NB4 (cell line): ENCODE measurements around the gene FAM210B.
"Not testable (repeated sequence)": the region's sequence is repeated elsewhere in the genome, so short reads cannot be mapped to it uniquely, and the experiment has no call there.

Source experiments
- CTCF ChIP-seq: IDR thresholded peaks from one replicate; pipeline ENCODE4 v1.5.1; 2012; ENCODE audit warnings: low read depth, low read length
- POLR2A ChIP-seq: IDR thresholded peaks from 2 replicates; pipeline ENCODE4 v1.6.1; 2011; ENCODE audit warnings: mild to moderate bottlenecking; ENCODE audit not compliant: insufficient read length; ENCODE audit errors: extremely low read depth

- TF ChIP-seq CTCF, POLR2A: not testable (repeated sequence)
Observed at GRCh38 chr20:56390396-56390795, 31.6 kb downstream of the FAM210B start.
